ENCODE results near the gene RBM24.

The RBM24 gene

DNA sequence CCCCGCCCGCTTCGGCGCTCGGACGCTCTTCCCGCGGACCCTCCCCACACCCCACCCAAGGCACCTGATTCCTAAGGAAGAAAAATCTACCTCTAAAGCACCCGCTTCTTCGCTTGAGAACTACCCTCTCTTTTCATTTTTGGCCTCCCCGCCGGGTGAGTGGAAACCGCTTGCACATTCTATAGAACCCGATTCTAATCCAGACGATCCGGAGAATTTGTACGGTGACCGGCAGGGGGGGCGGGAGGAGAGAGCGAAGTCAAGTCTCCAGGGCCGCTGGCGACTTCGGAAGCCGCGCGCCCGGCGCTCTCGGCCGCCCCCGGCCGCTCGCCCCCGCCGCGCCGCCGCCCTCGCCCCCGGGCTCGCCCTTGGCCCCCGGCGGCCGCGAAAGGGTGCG, at the start of gene RBM24:
Gene RBM24 (plus strand): TSS at position 262 of the 397 bp plus-strand sequence. CDS start 221 bp downstream, outside the sequence.
- no peak for DNase-seq (ENCODE audit: low spot score)

- no peak for DNase-seq (ENCODE audit: low spot score)
Observed at GRCh38 chr6:17233531-17233930, 47.6 kb upstream of the RBM24 start.

GRCh38 chr6:17237246-17237645, 43.9 kb upstream of the RBM24 start:
- DNase-seq (ENCODE audit: low spot score): no peak

DNA sequence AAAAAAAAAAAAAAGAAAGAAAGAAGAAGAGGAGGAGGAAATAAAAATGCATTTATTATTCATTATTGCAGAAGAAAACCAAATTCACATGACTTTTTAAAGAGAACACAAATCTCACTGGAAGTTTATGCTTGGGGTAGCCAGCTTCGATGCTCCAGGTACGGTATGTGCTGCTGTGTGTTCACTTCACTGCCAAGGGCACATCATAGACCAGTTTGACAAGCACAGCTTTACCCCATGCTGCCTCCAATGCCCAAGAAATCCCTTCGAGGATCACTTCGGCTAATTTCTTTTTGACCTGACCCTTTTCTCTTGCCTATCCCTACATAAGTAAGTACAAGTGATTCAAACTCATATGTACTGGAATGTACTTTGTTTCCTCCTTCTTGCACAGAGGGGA, 41.9 kb upstream of the RBM24 start:
- DNase-seq (ENCODE audit: low spot score): no peak

- DNase-seq (ENCODE audit: low spot score): no peak
Observed at GRCh38 chr6:17240803-17241500, 40.2 kb upstream of the RBM24 start.

GRCh38 chr6:17242087-17242486, 39.1 kb upstream of the RBM24 start:
- DNase-seq (ENCODE audit: low spot score): no peak

DNA sequence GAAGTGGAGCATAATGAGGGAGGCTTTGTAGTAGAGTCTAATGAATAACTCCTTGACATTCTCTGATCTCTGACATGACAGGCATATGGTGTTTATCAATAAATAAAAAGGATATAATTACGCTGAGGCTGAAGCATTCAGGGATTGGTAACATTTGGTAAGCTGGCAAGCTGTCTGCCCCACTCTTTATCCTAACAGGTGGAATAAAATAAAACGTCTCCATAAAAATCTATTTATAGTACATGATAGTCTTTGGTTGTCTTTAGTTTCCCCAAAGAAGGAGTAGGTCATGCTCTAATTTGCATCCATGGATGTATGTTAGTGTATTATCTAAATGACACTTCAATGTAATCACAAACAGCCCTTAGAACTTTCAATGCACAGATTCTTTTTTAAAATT, 30.9 kb upstream of the RBM24 start:
- no peak for DNase-seq (ENCODE audit: low spot score)

GRCh38 chr6:17251953-17252352, 29.2 kb upstream of the RBM24 start:
- DNase-seq (ENCODE audit: low spot score): no peak

DNA sequence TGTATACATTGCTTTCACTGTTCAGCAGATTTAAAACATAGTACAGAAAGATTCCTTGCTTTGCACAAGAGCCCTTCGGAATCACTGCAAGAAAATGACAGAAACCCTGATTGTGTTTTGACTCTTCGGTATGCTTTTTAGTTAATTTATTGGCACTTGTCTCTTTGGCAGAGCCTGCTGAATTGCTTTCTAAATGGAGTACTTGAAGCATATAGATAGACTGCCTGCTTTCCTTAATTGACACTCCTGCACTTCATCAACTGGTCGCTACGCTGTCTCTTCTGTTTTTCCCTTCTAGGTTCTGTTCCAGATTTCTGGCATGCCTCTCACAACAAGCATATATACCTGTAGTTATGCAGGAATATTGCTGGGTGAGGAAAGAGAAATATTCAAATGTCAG, 22.4 kb upstream of the RBM24 start:
- no peak for DNase-seq (ENCODE audit: low spot score)

- DNase-seq (ENCODE audit: low spot score): no peak
Observed at GRCh38 chr6:17265570-17265969, 15.6 kb upstream of the RBM24 start.

- DNase-seq (ENCODE audit: low spot score): no peak
Observed at GRCh38 chr6:17267566-17267965, 13.6 kb upstream of the RBM24 start.

DNA sequence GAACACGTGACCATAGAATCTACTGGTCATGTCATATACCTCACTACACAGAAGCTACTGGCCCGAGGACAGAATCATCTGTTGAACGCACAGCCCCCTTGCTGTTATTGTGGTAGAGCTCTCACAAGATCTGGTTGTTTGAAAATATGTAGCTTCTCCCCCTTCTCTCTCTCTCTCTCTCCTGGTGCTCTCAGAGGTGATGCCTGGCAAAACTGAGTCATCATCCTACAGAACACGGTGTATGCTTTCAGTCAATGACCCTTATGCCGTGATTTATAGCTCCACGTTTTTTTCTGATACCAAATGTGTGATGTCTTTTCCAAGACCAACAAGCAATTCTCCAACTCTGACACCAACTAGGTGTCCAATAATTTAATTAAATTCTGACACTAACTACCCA, 13.0 kb upstream of the RBM24 start:
- DNase-seq (ENCODE audit: low spot score): no peak

- no peak for DNase-seq (ENCODE audit: low spot score)
Observed at GRCh38 chr6:17269840-17270239, 11.3 kb upstream of the RBM24 start.

DNA sequence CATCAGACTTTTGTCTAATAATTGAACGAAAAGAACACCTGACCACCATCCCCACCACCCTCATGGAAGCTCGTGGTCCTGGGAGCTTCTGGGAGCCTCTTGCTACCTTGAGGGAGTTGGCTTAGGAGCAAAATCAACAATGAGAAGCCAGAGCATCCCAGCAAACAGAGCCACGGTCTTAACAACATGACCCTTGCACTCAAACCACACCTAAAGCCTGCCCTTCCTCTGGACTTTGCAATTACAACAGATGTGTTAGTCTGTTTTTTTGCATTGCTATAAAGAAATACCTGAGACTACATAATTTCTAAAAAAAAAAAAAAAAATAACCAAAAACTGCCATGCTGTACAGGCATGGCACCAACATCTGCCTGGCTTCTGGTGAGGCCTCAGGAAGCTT, 9.5 kb upstream of the RBM24 start:
- no peak for DNase-seq (ENCODE audit: low spot score)

DNA sequence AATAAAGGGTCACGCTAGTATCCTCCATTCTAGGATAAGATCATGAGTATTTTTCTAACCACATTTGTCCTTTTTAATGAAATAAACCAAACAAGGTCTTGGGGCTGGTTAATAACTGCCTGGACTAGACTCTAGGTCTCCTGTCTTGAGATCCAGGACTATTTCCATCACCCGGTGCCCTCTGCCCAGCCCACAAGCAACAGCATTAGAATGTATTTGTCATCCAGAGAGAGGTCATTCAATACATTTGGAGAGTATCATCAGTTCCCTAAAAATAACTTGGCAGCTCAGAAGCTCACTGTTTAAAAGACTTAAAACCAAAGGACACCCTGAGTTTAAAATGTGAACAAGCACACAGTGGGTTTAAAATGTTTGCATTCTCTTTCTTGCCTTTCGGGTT, 4.4 kb upstream of the RBM24 start:
- DNase-seq (ENCODE audit: low spot score): no peak

DNA sequence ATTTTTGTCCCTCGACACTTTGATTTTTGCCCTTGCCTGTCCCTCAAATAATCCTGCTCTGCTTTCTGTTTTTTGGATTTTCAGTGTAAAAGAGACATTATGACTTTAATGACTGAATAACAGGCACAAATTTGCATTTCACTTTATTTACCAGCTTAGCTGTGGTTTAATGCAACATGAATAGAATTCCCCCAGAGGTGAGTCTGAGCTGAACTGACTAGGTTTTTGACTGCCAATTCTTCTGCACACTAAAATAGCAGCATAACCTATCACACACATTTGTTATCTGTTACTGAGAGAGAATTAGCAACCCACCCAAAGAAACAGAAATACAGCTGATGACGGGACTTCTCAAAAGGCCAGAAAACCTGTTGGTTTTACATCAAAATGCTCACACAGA, 3.9 kb upstream of the RBM24 start:
- no peak for DNase-seq (ENCODE audit: low spot score)

DNA sequence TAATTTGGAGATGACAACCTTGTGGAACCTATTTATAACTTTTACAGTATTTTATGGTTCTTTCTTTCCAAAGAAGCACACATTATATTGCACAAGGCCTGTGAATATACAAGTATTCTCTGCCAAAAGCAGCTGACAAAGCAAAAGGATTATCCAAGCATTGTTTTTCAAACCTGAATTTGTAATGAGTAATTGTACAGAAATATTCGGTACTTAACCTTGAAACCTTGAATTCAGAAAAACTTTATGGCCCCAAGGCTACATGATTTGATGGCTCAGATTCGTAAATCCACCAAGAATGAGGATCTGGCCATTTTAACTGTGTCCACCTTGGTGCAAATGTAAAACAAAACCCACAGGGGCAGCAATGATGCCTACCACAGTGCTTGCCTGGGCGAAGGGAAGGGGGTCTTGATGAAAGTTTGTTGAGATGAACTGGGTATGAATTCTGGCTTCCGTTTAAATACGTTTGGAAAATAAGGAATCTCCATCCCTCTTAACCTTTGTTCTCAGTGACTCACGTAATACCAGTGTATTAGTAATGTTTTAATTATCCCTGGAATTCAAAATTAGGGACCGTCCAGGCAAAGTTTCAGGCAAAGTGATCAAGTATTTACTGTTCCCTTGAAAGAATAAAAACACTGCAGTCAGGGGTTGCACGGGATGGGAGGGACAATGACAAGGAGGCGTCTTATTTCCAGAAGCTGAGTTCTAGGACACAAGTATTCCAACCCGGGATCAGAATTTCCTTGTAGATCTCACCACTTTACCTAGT, 2.7 kb upstream of the RBM24 start:
- no peak for DNase-seq (ENCODE audit: low spot score)

DNA sequence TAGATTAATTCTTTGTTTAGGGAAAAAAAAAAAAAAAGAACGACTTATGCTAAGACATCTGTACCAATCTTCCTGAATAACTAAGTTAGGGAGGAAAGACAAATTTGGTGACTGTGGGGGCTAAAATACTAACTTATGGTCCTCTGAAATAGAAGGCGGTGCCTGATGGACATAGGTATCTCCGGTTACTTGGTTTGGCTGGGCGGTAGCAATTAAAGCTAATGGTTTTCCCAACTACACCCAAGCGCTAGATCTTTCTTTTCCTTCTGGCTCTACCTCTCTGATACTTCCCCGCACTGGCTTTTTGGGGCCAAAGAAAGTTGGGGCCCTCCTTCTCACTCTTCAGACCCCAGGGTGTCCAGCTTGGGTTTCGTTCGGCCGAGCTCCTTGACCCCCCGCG, 1.0 kb upstream of the RBM24 start:
- DNase-seq (ENCODE audit: low spot score): no peak

GRCh38 chr6:17280552-17281090, 540 bp upstream of the RBM24 start:
- DNase-seq (ENCODE audit: low spot score): no peak

DNA sequence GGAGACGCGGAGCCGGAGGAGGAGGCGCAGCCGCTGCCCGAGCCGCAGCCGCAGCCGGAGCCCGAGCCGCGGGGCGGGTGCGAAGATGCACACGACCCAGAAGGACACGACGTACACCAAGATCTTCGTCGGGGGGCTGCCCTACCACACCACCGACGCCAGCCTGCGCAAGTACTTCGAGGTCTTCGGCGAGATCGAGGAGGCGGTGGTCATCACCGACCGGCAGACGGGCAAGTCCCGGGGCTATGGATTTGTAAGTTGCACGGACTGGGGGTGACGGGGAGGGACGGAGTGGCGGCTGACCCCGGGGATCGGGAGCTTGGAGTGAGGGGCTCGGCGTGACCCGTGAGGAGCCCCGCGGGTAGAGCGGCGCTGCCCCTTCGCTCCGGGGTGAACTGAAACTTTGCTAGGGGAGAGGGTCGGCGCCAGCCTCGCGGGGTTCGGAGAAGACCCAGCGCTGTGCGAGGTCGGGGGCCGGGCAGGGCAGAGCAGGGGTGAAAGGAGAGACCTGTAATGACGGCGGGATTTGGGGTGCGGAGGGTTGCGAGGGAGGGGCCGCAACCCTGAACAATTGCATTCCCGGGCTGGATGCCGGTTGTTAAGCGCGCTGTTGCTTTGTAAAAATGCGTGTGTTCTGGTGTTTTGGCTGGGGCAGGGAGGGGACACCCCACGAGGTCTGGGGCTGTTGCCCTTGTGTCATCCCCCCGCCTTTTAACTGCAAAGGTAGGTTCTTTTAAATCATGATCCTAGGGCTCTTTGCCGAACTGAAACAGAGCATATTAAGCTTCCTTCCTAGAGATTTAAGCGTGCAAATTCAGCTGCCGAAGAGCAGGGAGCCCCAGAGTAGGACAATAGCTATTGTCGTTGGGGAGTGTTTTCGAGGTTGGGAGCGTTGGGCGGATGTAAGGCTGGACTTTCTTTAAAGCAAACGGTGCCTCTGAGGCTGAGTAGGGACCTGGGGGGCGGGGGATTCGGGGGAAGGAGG, 628 bp downstream of the RBM24 start:
- no peak for DNase-seq (ENCODE audit: low spot score)

- DNase-seq (ENCODE audit: low spot score): no peak
Observed at GRCh38 chr6:17283074-17283473, 1.9 kb downstream of the RBM24 start.

DNA sequence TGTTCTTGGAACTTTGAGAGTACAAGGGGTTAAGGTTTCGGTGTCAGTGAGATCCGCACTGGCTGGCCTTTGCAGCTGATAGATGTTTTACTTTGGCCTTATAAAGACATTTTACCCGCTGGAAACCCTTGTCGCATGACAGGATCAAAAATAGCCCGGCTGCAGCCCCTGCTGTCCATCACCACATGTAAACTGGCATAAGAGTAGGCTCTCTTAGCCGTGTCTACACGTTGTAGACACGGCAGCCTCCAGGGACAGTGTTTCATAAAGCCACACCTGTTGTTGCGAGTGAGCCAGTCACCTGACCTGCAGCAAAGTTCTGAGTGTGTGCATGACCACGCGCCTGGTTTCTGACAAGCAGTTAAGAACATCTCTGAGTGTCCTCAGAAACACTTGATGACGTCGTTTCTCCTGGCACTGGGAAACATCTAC, 8.5 kb downstream of the RBM24 start:
- DNase-seq (ENCODE audit: low spot score): no peak
